Measurements from ENCODE around the gene DGKI. TPM values are rescaled to one million over a fixed set of nuclear protein-coding genes. Genes with fewer than 3 reads are reported as not detected.

The DGKI gene
- polyA plus RNA-seq, 2 donors = 0.09 to 0.12 TPM

DNA sequence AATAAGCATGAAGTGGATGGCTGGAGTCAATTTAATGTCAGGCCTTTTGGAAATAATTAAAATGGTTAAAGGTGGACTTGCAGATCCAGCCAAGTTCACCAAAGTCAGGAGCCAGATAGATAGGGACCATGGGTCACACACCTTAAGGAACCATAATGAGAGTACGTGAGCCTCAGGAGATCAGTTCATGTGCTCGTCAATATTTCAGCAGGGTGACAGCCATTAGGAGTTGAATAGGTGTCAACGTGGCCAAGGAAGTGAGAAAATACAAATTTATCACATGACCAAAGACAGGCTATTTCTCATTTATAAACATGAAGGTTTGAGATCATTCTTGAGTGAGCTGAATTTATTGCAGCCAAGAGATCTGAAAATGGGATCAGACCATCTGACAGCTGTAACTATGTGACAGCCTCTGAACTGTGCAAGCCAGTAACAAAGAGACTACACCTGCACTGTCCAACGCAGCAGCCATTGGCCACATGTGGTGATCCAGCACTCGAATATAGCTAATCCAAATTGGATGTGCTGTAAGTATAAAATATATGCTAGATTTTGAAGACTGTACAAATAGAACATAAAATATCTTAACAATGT, 253.6 kb downstream of the DGKI start:
- H3K4me1 ChIP-seq (ENCODE audit: control insufficient read depth in 2 of 2, insufficient read depth in 2 of 2, low read length in 1 of 2) = no peaks in the 10 kb centered on the region
- no peaks in the 10 kb centered on the region for H3K27me3 ChIP-seq (ENCODE audit: control insufficient read depth in 1 of 2, insufficient read depth in 2 of 2, low read length in 2 of 2)
- H3K36me3 ChIP-seq (ENCODE audit: control insufficient read depth in 2 of 2, insufficient read depth in 2 of 2, low read length in 1 of 2) = no peaks in the 10 kb centered on the region
- H3K27ac ChIP-seq (ENCODE audit: low read depth in 2 of 2, low read length in 1 of 2) = no peak overlapping the region
- no peaks in the 10 kb centered on the region for H3K9me3 ChIP-seq (ENCODE audit: control insufficient read depth in 2 of 2, insufficient read depth in 1 of 2, low read depth in 1 of 2, low read length in 1 of 2)
- no peak overlapping the region for H3K4me3 ChIP-seq (ENCODE audit: low read depth in 1 of 2, low read length in 2 of 2)
- WGBS, 2 donors = 74 to 76% methylated on average over 5 of the region's 5 CpGs

DNA sequence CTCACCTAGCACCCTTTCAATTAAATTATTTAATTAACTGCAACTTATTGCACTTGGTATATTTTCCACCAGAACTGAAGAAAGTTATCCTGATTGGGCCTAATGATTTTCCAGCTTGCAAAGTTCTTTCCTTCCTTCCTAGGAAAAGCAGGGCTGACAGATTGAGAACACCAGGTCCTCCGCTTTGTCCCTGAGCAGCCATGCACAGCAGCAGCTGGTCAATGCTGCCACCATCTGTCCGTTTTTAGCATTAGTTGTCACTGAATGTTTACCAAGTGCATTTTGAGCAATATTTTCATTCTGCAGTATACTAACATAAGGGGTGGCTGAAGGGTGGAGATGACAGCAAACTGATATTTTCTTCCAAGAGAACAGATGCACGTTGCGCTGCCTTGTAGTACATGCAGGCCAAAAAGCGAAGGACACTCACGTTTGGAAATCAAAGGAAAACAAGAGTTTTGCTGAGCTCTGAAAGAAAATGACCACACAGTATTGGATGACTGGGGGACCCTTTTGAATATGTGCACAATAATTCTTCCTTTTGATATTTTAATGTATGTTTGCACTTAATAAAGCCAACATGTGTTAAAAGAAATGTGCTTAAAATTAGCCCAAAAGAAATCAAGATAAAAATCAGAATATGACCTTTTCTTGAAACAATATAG, 254.4 kb downstream of the DGKI start:
- no peak overlapping the region for H3K27ac ChIP-seq (ENCODE audit: low read depth in 2 of 2, low read length in 1 of 2)
- H3K36me3 ChIP-seq (ENCODE audit: control insufficient read depth in 2 of 2, insufficient read depth in 2 of 2, low read length in 1 of 2) = no peaks in the 10 kb centered on the region
- no peaks in the 10 kb centered on the region for H3K4me1 ChIP-seq (ENCODE audit: control insufficient read depth in 2 of 2, insufficient read depth in 2 of 2, low read length in 1 of 2)
- H3K9me3 ChIP-seq (ENCODE audit: control insufficient read depth in 2 of 2, insufficient read depth in 1 of 2, low read depth in 1 of 2, low read length in 1 of 2) = no peaks in the 10 kb centered on the region
- no peaks in the 10 kb centered on the region for H3K27me3 ChIP-seq (ENCODE audit: control insufficient read depth in 1 of 2, insufficient read depth in 2 of 2, low read length in 2 of 2)
- H3K4me3 ChIP-seq (ENCODE audit: low read depth in 1 of 2, low read length in 2 of 2) = no peak overlapping the region
- WGBS, 2 donors = 35 to 39% methylated on average over 6 of the region's 6 CpGs

GRCh38 chr7:137591421-137591837, 255.3 kb downstream of the DGKI start:
- Histone ChIP-seq H3K4me1 (ENCODE audit: control insufficient read depth in 2 of 2, insufficient read depth in 2 of 2, low read length in 1 of 2) (no peaks in the 10 kb centered on the region), H3K9me3 (ENCODE audit: control insufficient read depth in 2 of 2, insufficient read depth in 1 of 2, low read depth in 1 of 2, low read length in 1 of 2) (no peaks in the 10 kb centered on the region), H3K4me3 (ENCODE audit: low read depth in 1 of 2, low read length in 2 of 2) (no peak overlapping the region), H3K27ac (ENCODE audit: low read depth in 2 of 2, low read length in 1 of 2) (no peak overlapping the region), H3K27me3 (ENCODE audit: control insufficient read depth in 1 of 2, insufficient read depth in 2 of 2, low read length in 2 of 2) (no peaks in the 10 kb centered on the region), H3K36me3 (ENCODE audit: control insufficient read depth in 2 of 2, insufficient read depth in 2 of 2, low read length in 1 of 2) (no peaks in the 10 kb centered on the region)
- 77 to 86% methylated on average over 5 of the region's 5 CpGs for WGBS, 2 donors

DNA sequence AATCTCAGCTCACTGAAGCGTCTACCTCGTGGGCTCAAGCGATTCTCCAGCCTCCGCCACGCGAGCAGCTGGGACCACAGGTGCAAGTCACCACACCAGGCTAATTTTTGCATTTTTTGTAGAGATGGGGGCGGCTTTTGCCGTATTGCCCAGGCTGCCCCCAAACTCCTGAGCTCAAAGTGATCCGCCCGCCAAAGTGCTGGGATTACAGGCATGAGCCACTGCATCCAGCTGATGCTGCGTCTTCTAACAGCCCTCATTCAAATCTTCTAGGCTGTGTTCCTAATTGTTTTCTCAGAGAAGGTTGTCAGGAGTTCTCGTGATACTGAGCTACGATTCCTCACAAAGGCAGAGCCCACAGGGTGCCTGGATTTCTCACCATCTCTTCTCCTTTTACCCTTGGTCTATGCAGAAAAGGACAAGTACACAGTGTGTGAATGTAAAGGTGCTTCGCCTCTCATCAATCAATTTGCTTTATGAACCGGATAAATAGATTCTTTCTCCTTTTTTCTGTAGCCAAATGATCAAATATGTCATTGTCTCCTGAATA, 255.9 kb downstream of the DGKI start:
- Histone ChIP-seq H3K36me3 (ENCODE audit: control insufficient read depth in 2 of 2, insufficient read depth in 2 of 2, low read length in 1 of 2) (no peaks in the 10 kb centered on the region), H3K27ac (ENCODE audit: low read depth in 2 of 2, low read length in 1 of 2) (no peak overlapping the region), H3K4me3 (ENCODE audit: low read depth in 1 of 2, low read length in 2 of 2) (no peak overlapping the region), H3K9me3 (ENCODE audit: control insufficient read depth in 2 of 2, insufficient read depth in 1 of 2, low read depth in 1 of 2, low read length in 1 of 2) (no peaks in the 10 kb centered on the region), H3K27me3 (ENCODE audit: control insufficient read depth in 1 of 2, insufficient read depth in 2 of 2, low read length in 2 of 2) (no peaks in the 10 kb centered on the region), H3K4me1 (ENCODE audit: control insufficient read depth in 2 of 2, insufficient read depth in 2 of 2, low read length in 1 of 2) (no peaks in the 10 kb centered on the region)
- 90 to 92% methylated on average over 15 of the region's 15 CpGs for WGBS, 2 donors

GRCh38 chr7:137590071-137590755, 256.6 kb downstream of the DGKI start:
- H3K36me3 ChIP-seq (ENCODE audit: control insufficient read depth in 2 of 2, insufficient read depth in 2 of 2, low read length in 1 of 2) = no peaks in the 10 kb centered on the region
- H3K4me1 ChIP-seq (ENCODE audit: control insufficient read depth in 2 of 2, insufficient read depth in 2 of 2, low read length in 1 of 2) = no peaks in the 10 kb centered on the region
- H3K27me3 ChIP-seq (ENCODE audit: control insufficient read depth in 1 of 2, insufficient read depth in 2 of 2, low read length in 2 of 2) = no peaks in the 10 kb centered on the region
- no peak overlapping the region for H3K4me3 ChIP-seq (ENCODE audit: low read depth in 1 of 2, low read length in 2 of 2)
- WGBS, 2 donors = 77% methylated on average over 7 of the region's 7 CpGs
- H3K27ac ChIP-seq (ENCODE audit: low read depth in 2 of 2, low read length in 1 of 2) = no peak overlapping the region
- H3K9me3 ChIP-seq (ENCODE audit: control insufficient read depth in 2 of 2, insufficient read depth in 1 of 2, low read depth in 1 of 2, low read length in 1 of 2) = no peaks in the 10 kb centered on the region

GRCh38 chr7:137587326-137587725, 259.4 kb downstream of the DGKI start:
- WGBS, 2 donors = 84 to 90% methylated on average over 5 of the region's 5 CpGs
- Histone ChIP-seq H3K4me3 (ENCODE audit: low read depth in 1 of 2, low read length in 2 of 2) (no peak overlapping the region), H3K36me3 (ENCODE audit: control insufficient read depth in 2 of 2, insufficient read depth in 2 of 2, low read length in 1 of 2) (no peaks in the 10 kb centered on the region), H3K27me3 (ENCODE audit: control insufficient read depth in 1 of 2, insufficient read depth in 2 of 2, low read length in 2 of 2) (no peaks in the 10 kb centered on the region), H3K4me1 (ENCODE audit: control insufficient read depth in 2 of 2, insufficient read depth in 2 of 2, low read length in 1 of 2) (no peaks in the 10 kb centered on the region), H3K9me3 (ENCODE audit: control insufficient read depth in 2 of 2, insufficient read depth in 1 of 2, low read depth in 1 of 2, low read length in 1 of 2) (no peaks in the 10 kb centered on the region), H3K27ac (ENCODE audit: low read depth in 2 of 2, low read length in 1 of 2) (no peak overlapping the region)

DNA sequence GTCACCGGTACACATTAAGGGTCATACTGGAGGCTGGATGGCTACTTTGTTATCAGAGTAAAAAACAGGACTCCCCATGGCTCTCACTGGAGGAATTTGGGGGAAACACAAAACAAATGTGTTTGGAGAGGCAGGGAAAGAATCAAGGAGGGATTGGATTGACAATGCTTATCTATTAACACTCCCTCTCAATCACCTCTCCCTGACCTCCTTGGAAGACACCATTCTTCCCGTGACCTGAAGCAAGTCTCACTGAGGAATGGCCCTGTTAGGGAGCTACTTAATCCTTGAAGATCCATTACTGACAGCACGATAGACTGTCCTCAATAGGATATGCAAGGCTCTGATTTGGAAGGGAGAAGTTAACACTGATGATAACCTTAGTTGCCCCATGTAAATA, 261.2 kb downstream of the DGKI start:
- Histone ChIP-seq H3K27ac (ENCODE audit: low read depth in 2 of 2, low read length in 1 of 2) (no peak overlapping the region), H3K4me3 (ENCODE audit: low read depth in 1 of 2, low read length in 2 of 2) (no peak overlapping the region), H3K27me3 (ENCODE audit: control insufficient read depth in 1 of 2, insufficient read depth in 2 of 2, low read length in 2 of 2) (no peaks in the 10 kb centered on the region), H3K36me3 (ENCODE audit: control insufficient read depth in 2 of 2, insufficient read depth in 2 of 2, low read length in 1 of 2) (no peaks in the 10 kb centered on the region), H3K9me3 (ENCODE audit: control insufficient read depth in 2 of 2, insufficient read depth in 1 of 2, low read depth in 1 of 2, low read length in 1 of 2) (no peaks in the 10 kb centered on the region), H3K4me1 (ENCODE audit: control insufficient read depth in 2 of 2, insufficient read depth in 2 of 2, low read length in 1 of 2) (no peaks in the 10 kb centered on the region)
- WGBS, 2 donors = 49 to 66% methylated on average over 3 of the region's 3 CpGs

GRCh38 chr7:137583172-137583571, 263.6 kb downstream of the DGKI start:
- no peaks in the 10 kb centered on the region for H3K4me1 ChIP-seq (ENCODE audit: control insufficient read depth in 2 of 2, insufficient read depth in 2 of 2, low read length in 1 of 2)
- H3K27me3 ChIP-seq (ENCODE audit: control insufficient read depth in 1 of 2, insufficient read depth in 2 of 2, low read length in 2 of 2) = no peaks in the 10 kb centered on the region
- 60 to 73% methylated on average over 1 of the region's 1 CpG for WGBS, 2 donors
- H3K9me3 ChIP-seq (ENCODE audit: control insufficient read depth in 2 of 2, insufficient read depth in 1 of 2, low read depth in 1 of 2, low read length in 1 of 2) = no peaks in the 10 kb centered on the region
- H3K27ac ChIP-seq (ENCODE audit: low read depth in 2 of 2, low read length in 1 of 2) = no peak overlapping the region
- no peaks in the 10 kb centered on the region for H3K36me3 ChIP-seq (ENCODE audit: control insufficient read depth in 2 of 2, insufficient read depth in 2 of 2, low read length in 1 of 2)
- no peak overlapping the region for H3K4me3 ChIP-seq (ENCODE audit: low read depth in 1 of 2, low read length in 2 of 2)

- no peak overlapping the region for H3K27ac ChIP-seq (ENCODE audit: low read depth in 2 of 2, low read length in 1 of 2)
- no peak overlapping the region for H3K4me3 ChIP-seq (ENCODE audit: low read depth in 1 of 2, low read length in 2 of 2)
- no peaks in the 10 kb centered on the region for H3K9me3 ChIP-seq (ENCODE audit: control insufficient read depth in 2 of 2, insufficient read depth in 1 of 2, low read depth in 1 of 2, low read length in 1 of 2)
- no peaks in the 10 kb centered on the region for H3K4me1 ChIP-seq (ENCODE audit: control insufficient read depth in 2 of 2, insufficient read depth in 2 of 2, low read length in 1 of 2)
- no peaks in the 10 kb centered on the region for H3K36me3 ChIP-seq (ENCODE audit: control insufficient read depth in 2 of 2, insufficient read depth in 2 of 2, low read length in 1 of 2)
- WGBS, 2 donors = 70 to 73% methylated on average over 2 of the region's 2 CpGs
- H3K27me3 ChIP-seq (ENCODE audit: control insufficient read depth in 1 of 2, insufficient read depth in 2 of 2, low read length in 2 of 2) = no peaks in the 10 kb centered on the region
These were observed 266.7 kb downstream of the DGKI start for GRCh38 chr7:137579913-137580640.
